Stimulated activated CD8-positive, alpha-beta memory T cell treated with anti-CD3 and anti-CD28 coated beads, Interleukin-4, amount 100 ng/mL, for 4 hours (primary cell): ENCODE data around the gene DDAH1.

ENCODE experiments used
- DNase-seq, 2 donors: peaks; one replicate each; pipeline ENCODE4 v3.0.0-alpha.2; 2020; ENCODE audit warnings: low read depth in 2 of 2, low spot score in 1 of 2

Gene DDAH1

DNA sequence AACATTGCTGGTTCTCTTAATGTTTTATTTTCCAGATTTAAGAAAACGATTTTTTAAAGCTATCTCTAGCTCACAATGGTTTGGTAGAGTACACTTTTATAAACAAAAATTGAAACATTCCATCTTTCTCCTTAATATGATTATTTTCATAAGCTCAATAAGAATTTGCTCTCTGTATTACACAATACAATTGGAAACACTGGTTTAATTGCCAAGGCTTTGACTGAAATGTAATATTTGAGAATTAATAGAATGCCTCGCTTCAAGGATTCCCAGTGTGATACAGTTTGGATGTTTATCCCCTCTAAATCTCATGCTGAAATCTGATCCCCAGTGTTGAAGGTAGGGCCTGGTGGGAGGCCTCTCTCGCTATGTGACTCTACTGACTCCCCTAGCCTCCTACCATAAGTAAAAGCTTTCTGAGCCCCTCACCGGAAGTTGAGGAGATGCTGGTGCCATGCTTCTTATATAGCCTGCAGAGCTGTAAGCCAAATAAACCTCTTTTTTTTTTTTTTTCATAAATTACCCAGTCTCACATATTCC is 67.4 kb downstream of the DDAH1 start:
- no peak for DNase-seq

DNA sequence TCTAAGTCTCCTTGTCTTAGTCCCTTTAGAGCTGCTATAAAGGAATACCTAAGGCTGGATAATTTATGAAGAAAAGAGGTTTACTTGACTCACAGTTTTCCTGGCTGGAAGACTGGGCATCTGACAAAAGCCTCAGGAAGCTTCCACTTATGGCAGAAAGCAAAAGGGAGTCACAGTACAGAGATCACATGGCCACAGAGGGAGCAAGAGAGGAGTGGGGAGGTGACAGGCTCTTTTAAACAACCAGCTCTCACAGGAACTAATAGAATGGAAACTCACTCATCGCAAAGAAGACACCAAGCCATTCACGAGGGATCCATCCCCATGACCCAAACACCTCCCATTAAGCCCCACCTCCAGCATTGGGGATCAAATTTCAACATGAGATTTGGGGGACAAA is 68.8 kb downstream of the DDAH1 start:
- no peak for DNase-seq

DNA sequence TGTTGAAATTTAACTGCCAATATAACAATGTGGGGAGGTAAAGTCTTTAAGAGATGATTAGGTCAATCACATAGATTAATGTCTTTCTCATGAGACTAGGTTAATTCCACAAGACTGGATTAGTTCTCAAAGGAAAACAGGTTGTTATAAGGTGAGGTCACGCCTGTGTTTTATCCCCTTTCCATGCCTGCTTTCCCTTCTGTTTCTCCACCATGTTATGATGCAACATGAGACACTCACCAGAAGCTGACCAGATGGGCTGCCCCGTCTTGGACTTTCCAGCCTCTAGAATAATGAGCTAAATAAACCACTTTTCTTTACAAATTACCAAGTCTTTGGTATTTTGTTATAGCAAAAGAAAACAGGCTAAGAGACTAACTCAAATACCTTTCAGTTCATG is 70.8 kb downstream of the DDAH1 start:
- DNase-seq: no peak

DNA sequence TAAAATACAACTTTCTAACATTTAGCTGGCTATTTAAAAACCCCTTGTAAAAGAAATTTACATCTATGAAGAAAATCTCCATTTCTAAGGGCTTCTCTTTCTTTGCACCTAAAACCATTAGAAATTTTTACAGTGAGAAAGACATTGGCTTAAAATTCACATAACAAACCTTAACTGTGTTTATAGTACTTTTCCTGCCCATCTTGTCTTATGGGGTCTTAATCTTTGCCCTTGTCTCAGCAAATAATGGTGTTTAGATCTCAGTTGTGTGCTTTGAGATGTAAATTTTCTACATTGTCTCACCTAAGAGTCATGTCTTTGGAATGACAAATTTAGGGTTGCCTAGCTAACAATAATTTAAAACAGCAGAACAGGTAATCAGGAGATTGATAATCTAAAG is 71.5 kb downstream of the DDAH1 start:
- DNase-seq: no peak

DNA sequence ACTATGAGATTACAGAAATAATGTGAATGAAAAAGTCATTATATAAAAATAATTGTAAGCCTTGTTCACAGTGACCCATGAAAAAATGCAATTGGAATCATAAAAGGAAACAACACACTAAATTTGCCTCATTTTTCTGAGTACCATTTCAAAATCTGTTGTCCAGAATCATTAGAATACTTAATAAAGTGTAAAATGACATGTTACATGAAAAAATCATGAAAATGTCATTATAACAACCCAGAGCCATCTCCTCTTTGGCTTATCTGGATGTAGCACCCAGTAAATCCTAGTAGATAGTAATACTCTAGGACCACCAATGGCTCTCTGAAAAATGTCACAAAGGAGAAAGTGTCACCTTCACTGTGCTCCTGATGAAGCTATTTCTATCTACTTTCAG is 76.5 kb downstream of the DDAH1 start:
- DNase-seq: no peak

DNA sequence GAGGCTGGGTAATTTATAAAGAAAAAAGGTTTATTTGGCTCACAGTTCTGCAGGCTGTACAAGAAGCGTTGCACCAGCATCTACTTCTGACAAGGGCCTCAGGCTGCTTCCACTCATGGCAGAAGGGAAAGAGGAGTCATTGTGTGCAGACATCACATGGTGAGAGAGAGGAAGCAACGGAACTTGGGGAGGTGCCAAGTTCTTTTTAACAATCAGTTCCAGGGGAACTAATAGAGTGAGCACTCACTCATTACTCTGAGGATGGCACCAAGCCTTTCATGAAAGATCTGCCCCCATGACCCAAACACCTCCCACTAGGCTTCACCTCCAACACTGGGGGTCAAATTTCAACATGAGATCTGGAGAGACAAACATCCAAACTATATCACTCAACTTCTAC is 77.2 kb downstream of the DDAH1 start:
- DNase-seq: no peak

DNA sequence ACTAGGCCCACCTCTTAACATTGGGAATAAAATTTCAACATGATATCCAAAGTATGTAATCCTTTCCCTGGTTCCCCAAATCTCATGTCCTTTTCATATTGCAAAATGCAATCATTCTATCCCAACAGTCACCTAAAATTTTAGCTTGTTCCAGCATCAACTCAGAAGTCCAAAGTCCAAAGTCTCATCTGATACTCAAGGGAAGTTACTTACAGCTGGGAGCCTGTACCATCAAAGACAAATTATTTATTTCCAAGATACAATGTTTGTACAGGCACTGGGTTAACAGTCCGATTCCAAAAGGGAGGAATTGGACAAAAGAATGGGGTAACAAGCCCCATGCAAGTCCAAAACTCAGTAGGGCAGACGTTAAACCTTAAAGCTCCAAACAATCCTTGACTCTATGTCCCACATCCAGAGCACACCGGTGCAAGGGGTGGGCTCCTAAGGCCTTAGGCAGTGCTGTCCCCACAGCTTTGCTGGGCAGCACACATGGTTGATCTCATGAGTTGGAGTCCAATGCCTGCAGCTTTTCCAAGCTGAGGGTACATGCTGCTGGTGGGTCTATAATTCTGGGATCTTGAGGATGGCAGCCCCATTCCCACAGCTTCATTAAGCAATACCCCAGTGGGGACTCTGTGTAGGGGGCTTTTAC is 78.8 kb downstream of the DDAH1 start:
- no peak for DNase-seq

DNA sequence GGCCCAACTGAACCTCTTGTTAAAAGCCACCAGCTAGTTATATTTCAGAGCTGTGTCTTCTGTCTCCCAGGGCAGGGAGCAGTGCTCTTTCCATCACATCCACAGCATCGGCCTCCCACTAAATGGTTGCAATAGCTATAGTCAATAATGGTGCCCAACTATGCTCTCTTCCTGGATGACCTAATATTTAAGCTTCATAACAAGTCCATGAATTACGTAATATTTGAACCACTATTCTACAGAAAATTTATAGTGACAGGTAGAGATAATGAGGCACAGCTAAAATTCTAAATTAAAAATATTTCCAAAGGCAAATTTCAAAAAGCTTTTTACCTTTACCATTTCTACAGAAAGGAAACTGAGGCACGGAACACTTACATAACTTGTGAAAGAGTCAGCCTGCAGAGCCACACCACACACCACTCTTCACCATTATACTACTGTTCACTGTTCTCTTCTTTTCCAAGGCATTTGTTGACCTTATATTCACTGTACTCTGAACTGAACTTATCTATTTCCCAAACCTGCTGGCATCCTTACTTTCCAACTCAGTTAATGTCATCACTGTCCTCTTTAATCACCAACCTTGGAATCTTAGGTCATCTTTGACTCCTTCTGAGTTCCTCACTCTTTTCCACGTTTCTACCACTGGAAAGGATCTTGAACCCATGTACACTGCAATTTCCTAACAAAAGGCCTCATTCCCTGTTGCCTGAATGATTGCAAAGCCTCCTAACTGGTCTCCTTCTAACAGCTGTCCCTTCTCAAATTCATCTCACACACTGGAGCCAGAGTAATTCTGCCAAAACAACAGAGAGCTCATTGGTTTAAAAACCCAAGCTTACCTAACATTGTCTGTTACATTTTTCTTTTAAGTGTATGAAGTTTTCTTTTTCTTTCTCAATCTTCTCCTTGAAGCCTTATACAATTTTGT is 85.5 kb downstream of the DDAH1 start:
- DNase-seq: no peak

DNA sequence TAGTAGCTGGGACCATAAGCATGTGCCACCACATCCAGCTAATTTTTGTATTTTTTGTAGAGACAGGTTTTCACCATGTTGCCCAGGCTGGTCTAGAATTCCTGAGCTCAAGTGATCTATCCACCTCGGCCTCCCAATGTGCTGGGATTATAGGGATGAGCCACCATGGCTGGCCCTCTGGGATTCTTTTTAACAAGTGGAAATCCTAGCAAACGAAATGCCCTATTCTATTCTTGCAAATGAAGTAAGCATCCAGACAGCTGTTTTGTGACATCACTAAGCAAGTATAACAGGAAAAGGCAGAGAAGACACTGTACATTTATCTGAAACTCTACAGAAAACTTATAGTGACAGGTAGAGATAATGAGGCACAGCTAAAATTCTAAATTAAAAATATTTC is 86.4 kb downstream of the DDAH1 start:
- DNase-seq: no peak

DNA sequence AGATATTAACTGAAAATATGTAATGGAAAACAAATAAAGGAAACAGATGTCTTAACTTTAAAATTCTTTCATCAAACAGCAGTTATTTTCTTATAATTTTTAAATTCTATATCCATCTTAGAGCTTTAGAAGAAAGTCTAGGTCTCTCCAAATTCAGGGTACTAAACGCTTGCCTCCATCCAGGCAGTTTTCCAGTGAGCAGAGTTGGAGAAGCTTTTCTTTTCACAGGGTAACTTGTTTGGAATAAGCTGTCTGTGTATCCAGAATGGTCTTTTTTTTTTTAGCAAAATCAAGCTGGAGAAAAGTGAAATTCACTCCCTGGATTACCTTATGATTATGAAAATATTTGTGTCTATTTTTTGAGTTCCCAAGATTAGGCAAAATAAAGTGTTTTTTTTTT is 88.6 kb downstream of the DDAH1 start:
- no peak for DNase-seq

DNA sequence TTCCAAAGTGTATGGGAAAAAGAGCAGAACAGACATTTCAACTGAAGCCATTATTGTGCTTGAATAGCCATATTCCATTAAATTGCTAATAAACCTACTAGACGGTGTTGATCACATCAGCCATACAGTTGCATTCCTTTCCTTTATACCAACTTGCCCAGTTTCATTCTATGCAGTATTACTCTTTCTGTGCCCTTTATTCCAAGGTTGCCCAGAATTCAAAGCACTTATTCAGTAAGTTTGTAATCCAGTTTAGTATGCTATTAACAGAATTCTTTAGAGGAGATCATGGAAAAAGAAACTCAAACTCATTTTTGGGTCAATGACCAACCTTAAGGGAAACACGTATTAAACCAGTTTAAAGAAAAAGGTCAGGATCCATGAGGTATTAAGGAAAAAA is 89.5 kb downstream of the DDAH1 start:
- no peak for DNase-seq

DNA sequence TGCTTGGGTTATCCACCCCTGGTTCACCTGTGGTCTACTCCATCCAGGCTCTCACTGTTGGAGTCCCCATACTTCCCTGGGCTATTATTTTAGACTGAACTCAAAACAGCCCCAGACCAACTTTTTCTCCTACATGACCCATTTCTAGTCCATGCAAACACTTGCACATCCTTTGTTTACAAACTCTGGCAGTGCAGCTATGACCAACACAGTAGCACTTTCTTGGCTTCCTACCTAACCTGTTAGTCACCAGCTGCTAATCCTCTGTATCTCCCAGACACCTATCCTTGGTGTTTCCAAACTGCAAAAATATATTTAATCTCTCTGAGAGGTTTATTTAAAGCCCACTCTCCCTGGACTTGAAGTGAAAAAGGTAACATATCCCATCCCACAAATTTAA is 90.8 kb downstream of the DDAH1 start:
- DNase-seq: no peak

DNA sequence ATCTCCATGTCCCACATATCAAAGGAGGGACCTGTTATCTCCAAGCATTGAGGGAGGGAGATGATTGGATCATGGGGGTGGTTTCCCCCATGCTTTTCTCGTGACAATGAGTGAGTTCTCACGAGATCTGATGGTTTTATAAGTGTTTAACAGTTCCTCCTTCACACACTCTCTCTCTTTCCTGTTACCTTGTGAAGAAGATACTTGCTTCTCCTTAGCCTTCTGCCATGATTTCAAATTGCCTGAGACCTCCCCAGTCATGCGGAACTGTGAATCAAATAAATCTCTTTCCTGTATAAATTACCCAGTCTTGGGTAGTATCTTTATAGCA is 91.6 kb downstream of the DDAH1 start:
- DNase-seq: no peak

DNA sequence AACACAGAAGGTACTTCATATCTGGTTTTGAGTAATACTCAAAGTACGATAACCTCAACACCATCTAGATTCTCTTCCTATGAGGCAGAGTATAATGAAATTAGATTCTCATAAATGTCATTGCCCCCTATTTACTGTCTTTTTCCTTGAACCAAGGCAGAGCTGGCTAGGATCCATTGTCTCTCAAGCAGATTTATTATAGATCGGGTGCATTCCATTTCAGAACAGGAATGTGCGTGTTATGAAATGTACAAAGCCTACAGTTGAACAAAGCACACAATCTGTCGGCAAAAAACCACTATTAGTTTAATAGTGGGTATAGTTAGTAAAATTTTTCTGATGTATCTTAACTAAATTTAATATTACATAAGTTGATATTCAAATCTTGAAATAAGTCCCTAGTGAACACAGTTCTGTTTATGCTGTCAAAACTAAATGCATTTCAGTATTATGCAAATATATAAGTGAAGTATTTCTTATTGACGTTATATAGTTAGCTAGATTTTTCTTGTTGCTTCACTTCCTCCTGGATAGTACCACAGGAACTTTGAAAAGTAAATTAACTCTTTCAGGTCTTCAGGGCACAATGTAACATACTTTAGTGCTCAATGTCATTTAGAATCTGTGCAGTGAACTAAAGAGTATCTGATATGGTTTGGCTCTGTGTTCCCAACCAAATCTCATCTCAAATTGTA is 92.1 kb downstream of the DDAH1 start:
- no peak for DNase-seq

DNA sequence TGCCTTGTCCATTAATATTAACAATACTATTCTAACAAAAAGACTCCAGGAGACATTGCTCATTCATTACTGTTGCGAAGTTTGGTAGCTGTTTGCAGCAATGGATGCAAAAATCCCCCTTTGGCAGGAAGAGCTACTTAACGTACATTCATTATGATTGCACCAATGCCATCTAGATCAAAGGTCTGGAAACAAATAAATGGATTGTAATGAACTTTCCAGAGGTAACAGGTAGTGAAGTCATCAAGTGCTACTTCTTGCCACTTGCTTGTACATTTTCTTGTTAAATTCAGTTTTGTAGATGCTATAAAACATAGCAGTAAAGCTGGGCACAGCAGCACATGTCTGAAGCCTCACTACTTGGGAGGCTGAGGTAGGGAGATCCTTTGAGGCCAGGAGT is 93.9 kb downstream of the DDAH1 start:
- DNase-seq: no peak

DNA sequence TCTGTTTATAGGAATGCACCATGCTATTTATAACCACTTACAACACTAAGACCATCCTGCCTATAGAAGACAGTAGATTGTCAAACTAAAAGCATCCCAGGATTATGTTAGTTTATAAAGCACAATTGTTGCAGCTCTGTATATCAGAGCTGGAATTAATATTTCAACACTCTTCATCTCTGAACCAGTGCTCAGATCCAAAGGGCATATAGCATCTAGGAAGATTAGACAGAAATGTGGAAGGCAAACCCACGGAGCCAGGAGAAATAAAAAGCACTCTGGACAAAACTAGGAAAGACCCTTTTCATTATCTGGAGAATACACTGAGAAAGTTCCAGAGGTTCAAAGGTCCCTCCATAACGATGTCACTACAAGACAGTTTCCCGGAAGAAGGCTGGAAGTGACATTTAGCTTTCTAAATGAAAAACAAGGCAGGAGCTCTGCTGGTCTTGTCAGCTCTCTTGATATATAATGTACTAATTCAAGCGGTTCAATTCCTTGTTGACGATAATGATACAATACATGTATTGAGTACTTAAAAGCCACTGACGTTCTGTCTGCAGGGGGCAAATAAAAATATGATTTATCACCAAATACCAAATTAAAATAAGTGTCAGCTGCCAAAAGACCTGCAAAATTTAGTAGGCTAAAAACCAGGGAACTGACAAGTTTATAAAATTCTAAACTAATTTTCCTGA is 96.7 kb downstream of the DDAH1 start:
- DNase-seq: no peak

DNA sequence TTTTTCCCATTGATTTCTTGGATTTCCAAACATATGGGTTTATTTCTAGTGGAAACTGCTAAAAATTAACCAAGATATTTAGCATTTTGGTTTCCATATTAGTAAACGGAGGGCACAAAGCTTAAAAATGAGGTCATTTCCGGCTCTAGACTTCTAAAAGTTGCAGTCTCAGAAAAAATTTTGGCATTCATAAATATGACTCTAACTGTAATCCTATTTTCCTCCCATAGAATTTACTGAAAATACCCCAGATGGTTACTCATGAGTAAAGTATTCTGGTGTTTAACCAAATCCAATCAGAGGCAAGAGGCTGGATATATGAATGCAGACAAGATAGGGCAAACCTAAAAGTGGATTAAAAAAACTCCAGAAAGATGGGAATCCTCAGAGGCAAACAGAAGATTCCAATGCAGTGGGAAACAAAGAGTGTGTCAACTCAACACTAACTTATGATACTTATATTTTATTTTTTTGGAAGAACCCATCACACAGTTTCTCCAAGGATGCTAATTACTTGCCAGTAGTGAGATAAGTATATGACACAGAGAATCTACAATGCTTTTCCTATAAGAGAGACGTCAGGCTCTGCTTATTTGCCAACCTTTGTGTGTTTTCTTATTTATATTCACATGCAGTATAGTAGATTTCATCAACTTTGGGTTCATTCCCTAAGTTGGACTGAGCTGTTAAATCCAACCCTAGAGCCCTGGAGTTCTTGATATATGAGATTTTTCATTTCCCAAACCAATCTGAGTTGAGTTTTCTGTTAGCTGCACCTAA is 98.4 kb downstream of the DDAH1 start:
- no peak for DNase-seq

DNA sequence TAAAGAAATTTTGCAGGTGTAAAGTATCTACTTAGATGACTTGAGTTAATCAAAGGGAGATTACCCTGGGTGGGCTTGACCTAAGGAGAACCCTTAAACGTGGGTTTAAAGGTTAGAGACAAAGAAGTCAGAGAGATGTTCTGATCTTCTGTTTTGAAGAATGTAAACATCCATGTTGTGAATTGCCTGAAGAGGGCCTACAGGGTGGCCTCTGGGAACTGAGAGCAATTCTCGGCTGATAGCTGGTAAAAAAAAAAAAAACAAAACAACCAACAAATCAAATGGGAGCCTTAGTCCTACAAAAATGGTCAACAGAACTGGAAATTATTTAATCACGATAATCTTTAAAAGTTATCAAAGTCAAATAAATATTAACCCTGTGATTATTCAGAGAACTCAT is 99.1 kb downstream of the DDAH1 start:
- DNase-seq: no peak

DNA sequence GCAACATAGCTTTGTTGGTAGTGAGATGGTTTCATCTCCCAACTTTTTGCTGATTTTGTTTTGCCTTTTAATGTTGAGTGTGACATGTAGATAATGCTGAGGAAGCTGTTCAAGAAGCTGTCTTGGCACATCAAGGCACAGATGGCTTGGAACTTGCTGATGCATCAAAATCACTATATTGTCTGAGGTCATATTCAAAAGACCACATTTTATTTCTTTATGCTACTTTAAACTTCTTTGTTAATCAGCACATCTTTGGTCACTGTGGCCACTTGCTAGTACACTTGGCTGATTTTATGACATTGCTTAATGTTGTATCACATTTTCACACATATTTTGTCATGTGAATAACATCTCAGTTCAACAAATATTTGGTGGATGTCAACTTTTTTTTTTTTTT is 101.4 kb downstream of the DDAH1 start:
- no peak for DNase-seq

DNA sequence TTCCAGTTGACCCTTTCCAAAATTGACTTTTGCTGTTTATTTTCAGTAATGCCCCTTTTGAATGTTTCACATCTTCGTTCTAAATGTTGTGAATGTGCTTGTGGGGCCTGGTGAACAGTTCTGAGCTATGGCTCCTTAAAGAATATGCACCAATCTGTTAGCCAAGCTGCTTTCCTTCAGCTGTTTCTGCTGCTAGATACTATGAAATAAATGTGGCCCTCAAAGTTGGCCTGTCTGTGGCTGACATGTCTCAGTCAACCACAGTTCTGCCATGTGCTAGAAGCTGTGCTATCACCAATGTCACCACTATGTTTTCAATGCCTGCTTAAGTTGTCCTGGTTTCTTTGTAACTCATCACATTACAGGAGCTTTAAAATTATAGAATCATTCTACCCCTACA is 101.9 kb downstream of the DDAH1 start:
- no peak for DNase-seq
